HG03045 (cell line): Measurements from ENCODE around the gene YPEL4.

ENCODE experiments used
- ATAC-seq: cut with Tn5 transposase; IDR thresholded peaks from one replicate; pipeline ENCODE4 v1.9.1; 2021; ENCODE audit warnings: mild to moderate bottlenecking, moderate library complexity; ENCODE audit not compliant: unreplicated experiment

Gene YPEL4

GRCh38 chr11:57596266-57596885 lies 53.3 kb downstream of the YPEL4 start:
- no peak for ATAC-seq
